CD4-positive, alpha-beta T cell treated with Interleukin-6 at 100 ng/mL for 8 hours (primary cell): ENCODE data around the gene NELL2.
"Not testable (repeated sequence)": the region's sequence is repeated elsewhere in the genome, so short reads cannot be mapped to it uniquely, and the experiment has no call there.

ENCODE experiments used
- DNase-seq: peaks from one replicate; pipeline ENCODE4 v3.0.0-alpha.2; 2020; ENCODE audit warnings: mixed read lengths, low spot score

NELL2 gene

DNA sequence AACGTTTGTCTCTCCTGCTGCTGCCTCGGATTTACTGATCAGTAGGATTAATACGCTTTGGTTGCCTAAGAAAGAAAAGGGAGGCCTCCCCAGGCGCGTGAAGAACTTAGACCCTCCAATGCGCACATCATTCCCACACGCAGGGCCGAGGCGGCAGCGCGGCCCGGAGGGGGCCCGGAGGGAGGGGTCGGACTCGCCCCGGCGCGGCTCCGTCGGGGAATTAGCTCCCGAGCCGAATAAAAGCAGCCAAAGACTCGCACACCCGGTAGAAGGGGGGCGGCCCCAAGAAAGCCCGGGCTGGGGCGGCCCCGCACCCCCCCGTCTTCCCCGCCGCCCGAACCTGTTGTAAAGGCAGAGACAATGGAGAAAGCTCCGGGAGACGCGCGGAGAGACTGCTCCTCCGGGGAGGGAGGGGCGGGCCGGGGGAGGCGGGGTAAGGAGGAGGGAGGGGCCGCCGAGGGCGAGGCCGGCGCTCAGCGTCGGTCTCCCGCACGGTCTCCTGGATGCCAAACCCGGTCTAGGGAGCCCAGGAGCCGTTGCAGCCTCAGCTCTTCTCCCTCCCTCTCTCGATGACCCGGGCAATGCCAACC, at the start of gene NELL2:
Gene NELL2 (minus strand): TSS at position 362 of the 590 bp plus-strand sequence. CDS start 446 bp downstream, outside the sequence.
- peak; percentile 61 for DNase-seq

DNA sequence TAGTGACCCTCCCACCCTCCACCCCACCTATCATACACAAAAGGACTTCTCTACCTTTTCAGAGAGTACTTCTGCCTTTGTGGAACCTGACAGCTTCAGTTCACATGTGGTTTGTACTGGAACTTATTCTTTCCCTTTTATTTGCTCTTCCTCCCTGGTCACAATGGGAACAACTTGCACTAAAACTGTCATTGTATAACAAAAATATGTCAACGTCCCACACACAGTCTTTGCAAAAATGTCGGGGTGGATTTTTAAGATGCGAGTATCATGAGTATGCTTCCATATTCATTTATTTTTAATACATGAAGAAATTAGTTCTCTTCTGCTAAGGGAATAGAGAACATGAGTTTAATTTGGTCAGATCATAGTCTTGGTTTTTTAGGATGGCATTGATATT, 45.6 kb upstream of the NELL2 start:
- DNase-seq, result no peak

DNA sequence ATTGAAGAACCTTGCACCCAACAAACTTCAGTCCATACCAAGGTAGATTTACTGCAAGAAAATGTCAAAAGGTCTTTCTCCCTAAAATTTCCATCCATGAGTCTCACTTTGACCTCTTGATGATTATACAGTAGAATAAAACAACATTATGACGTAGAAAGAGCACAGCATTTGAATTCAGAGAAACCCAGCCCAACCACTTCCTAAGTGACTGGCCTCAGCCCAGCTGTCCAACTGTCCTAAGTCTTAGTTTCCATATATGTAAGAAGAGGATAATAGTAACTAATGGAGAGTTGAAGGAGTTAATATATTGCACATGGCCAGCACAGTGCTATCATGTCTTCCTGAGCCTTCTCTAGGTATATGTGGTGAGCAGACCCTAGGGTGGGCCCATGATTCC, 41.0 kb upstream of the NELL2 start:
- no peak for DNase-seq

DNA sequence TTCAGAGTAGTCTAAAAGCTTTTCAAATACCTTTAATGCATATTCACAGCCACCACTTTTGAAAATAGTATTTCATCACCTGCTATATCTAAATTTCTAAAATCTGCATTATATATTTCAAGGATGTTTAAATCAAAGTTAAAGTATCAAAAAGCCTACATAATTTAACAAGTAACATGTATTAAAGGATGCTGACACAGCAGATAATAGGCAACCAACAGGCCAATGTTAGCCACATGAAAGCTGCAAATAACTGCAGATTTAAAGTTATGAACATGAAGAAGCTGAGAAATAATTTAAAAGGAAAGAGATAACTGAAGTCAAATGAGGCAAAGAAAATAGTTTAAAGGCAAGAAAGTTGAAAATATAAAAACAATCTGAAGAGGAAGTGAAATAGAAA, 39.8 kb upstream of the NELL2 start:
- DNase-seq, result no peak

DNA sequence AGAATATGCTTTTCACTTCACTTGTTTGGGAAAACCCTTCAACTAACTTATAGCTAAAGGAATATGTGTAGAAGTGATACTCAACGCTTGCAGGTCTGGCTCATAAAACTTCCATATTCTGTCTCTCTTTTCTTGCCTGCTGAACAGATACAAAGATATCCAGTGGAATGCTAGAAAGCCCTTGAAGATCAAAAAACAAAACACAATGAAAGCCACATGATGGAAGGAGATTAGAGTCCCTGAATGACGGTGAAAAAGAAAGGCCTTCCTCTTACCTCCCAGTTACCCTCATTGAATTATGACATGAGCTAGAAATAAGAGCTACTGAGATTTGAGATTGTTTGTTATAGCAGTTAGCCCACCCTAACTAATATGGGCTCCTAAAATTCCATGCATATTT, 28.2 kb upstream of the NELL2 start:
- DNase-seq, result no peak

DNA sequence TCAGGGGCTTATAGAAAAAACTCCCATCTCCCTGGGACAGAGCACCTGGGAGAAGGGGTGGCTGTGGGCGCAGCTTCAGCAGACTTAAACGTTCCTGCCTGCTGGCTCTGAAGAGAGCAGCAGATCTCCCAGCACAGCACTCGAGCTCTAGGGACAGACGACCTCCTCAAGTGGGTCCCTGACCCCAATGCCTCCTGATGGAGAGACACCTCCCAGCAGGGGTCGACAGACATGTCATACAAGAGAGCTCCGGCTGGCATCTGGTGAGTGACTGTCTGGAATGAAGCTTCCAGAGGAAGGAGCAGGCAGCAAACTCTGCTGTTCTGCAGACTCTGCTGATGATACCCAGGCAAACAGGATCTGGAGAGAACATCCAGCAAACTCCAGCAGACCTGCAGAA, 22.0 kb upstream of the NELL2 start:
- not testable (repeated sequence) for DNase-seq

DNA sequence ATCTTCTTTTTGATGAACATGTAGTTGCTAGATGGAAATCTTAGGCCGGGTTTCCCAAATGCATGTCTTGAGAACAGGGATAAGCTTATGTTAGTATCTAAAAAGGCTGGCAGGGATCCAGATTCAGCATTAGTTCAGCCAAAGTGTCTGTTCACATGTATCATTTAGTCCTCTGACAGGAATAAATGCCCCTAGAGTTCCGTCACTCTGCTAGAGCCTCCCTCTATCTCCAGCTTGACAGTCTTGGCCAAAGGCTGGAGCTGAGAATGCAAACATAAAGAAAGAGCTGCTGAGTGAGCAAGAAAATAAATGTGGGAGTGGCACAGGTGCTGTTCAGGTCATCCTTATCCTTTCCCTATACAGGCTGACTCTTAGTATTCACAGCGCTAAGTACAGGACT, 13.8 kb upstream of the NELL2 start:
- DNase-seq, result no peak

DNA sequence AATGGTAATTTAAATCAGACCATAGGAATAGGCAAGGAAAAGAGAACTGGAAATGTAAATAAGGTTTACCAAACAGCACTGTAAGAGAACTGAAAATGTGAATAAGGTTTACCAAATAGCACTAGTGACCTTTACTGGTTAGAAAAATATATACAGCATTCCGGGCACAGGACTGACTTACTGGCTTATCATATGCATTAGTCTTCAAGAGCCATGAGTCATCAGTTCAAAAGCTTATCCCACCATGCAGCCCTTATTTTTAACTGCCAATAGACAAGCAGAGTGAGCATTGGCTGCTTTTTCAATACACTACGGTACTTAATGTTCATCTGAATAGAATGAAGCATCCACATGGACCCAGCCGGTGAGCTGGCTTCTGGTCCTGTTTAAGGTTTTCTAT, 13.0 kb upstream of the NELL2 start:
- DNase-seq, result no peak

DNA sequence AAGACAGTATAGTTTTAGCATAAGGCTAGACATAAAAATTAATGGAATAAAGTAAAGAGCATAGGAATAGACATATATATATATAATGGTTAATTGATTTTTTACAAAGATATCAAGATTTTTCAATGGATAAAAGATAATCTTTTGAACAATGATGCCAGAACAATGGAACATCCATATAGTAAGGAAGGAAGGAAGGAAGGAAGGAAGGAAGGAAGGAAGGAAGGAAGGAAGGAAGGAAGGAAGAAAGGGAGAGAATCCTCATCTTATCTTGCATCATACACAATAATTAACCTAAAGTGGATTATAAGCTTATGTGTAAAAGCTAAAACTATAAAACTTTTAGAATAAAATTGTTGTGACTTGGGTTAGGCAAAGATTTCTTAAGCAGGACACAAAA, 9.8 kb upstream of the NELL2 start:
- DNase-seq, result no peak

DNA sequence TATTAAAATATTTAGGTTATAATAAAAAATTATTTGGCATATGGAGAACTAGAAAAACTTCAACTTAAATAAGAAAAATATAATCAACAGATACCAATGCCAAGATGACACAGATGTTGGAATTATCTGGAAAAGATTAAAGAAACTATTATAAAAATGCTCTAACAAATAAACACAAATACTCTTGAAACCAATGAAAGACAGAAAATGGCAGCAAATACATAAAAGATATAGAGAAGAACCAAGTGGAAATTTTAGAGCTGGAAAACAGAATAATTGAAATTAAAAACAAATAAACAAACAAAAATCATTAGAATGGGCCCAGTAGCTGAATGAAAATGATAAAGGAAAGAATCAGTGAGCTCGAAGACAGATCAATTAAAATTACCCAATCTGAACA, 5.1 kb upstream of the NELL2 start:
- DNase-seq, result no peak

DNA sequence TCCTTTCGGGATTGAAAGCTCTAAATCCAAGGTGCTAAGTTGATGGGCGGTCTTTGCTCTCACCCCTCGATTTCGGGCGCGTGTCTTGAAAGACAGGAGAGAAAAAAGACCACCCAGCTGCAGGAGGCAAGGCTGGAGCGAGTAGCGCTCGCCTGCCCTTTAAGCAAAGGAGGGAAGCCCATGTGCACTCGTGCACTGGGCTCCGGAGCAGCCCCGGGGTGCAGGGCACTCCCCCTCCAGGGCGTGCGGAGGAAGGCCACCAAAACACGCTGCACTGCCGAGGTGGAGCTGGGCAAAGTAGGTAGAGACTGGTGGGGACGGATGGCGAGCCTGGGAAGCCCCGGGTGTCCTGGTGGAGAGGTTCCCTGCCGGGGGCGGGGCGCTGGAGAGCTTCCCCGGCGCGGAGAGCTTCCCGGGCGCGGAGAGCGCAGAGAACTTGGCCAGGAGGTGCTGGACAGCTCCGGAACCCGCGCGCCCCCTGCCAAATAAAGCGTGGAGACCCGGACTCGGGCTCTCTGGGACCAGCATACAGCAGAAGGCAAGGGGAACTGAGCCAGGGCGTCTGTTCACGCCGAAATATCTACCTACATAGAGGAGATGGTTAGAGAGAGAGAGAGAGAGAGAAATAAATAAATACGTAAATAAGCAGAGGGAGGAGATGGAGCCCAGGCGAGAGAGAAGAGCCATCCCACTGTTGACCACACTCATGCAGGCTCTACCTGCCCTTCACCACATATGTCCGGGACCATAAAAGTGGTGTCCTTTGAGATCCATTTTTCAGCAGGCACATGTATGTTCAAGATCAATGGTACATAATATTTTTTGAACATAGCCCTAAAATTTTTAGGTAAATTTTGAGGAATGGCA, 662 bp upstream of the NELL2 start:
- DNase-seq, result peak; percentile 31

DNA sequence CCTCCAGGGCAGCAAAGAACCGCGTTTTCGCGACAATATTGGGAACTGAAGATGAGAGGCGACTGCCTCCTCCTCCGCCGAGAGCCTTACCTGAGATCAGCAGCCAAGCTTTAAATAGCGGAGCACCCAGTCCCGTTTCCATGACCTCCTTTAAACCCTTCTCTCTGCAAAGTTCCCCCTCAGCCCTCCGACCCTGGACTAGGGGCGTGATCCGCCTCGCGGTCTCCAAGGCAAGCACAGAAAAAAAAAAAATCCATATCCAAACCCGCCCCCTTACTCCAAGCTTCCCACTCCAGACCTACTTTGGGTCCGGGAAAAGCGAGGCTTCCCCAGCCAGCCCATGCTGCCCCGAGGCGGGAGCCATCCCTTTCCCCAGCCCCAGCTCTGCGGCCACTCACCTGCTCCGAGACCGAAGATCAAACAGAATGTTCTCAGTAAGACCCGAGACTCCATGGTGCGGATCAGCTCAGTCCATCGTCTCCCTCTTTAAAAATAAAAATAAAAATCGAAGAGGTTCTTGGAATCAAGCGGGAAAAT, 630 bp downstream of the NELL2 start:
- no peak for DNase-seq

DNA sequence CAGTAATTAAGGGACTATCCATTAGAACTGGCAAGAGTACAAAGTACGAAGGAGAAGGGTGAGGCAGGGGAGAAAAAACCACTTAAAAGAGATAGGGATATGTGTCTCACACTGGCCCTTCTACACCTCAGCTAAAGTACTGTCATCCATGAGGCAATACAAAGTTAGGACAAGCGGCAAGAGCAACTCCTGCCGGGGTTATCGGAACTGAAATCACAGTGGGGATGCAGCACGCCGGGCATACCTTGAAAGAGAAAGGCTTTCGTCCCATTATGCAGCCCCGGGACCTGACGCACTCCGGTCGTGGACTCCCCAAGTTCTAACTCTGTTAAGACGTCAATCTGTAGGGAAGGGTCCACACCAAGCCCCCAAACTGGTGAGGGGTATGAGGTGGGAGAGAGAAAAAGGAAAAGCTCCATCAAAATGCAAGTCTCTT, 1.1 kb downstream of the NELL2 start:
- DNase-seq, result peak; percentile 14

DNA sequence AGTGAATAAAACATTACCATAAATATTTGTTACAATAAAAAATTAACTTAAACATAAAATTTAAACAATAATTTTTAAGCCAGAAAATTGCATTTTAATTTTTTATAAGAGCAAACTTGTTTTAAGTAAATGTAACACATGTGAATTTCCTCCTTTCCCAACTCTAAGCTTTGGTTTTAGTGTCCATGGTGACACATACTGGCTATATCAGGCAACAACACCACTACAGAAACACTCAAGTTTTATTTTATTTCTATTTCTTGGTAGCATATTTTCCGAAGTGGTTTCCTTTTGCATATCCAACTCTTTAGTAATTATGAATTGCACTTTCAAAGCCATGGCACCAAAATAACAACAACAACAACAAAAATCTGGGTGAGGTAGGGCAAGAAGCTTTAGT, 2.2 kb downstream of the NELL2 start:
- peak; percentile 30 for DNase-seq

DNA sequence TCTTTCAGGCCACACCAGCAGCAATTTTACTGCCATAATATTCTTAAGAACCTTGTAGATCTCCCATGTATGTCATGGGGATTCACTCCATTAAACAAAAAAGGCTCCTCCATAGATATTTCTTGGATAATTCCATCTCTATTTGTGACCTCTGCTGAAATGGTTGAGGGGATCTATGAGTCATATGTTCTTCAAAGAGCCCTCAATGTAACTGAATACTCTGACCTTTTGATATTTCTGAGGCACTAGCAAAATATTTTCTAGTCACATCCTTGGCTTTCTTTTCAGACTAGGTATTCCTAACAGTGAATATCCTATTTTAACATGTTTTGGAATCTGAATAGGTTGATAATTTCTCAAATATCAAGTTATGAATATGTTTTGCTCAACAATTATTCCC, 6.6 kb downstream of the NELL2 start:
- DNase-seq, result no peak

DNA sequence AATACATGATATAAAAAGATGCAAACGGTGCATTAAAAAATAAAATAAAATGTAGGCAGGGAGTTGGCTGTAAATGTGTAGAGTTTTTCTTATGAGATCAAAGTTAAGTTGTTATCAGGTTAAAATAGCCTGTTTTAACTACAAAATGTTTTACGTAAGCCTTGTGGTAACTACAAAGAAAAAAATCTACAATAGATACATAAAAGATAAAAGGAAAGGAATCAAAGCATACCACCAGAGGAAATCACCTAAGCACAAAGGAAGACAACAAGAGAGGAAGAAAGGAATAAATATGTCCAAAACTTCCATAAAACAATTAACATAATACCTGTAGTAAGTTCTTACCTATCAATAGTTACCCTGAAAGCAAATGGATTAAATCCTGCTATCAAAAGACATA, 12.2 kb downstream of the NELL2 start:
- peak; percentile 14 for DNase-seq

DNA sequence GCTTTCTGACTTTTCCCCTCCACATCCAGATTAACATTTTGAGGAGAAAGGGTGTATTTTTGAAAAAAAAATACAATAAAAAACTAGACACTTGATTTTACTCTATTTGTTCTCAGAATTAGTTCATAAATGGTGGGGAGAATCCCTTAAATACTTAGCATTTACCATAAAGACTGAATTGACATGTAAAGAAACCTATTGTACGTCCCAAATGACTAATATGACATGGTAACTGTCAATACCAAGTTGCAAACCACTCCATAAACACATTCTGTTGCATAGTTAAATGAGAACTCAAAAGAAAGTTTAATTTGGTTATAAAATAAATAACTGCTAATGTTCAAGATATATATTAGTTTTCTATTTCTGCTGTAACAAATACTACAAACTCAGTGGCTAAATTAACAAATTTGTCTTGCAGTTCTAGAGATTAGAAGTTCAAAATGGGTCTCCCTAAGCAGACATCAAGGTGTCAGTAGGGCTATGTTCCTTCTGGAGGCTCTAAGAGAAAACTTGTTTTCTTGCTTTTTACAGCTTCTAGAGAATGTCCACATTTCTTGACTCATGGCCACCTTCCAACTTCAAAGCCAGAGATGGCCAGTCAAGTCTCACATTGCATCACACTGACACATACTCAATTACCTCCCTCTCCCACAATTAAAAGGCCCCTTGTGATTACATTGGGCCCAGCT, 16.0 kb downstream of the NELL2 start:
- DNase-seq, result no peak

DNA sequence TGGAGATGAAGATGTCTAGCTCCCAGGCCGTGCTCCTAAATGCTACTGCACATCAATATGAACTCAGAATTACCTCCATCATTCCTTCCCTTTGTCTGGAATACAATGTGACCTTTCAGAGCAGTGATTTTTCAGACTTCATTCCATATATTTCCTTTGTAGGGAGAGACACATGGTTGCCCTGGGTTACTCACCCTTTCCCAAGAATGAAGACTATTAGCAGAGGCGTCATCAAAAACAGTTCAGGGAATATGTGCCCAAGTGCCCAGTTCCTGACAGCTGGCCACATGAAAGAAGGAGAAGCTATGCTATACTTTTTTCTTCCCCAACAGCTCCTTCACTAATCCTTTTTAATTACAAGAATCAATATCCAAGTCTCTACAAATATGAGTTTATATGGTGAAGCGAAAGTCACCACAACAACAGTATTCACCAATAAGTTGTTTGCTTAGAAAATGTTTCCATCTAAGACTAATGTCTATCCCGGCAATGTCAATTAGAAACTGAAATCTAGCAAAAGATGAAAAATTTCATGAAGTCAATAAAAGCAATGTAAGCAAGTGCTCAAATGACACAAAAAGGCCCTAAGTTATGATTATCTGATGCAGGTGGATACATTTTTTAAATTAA, 17.8 kb downstream of the NELL2 start:
- DNase-seq, result no peak

DNA sequence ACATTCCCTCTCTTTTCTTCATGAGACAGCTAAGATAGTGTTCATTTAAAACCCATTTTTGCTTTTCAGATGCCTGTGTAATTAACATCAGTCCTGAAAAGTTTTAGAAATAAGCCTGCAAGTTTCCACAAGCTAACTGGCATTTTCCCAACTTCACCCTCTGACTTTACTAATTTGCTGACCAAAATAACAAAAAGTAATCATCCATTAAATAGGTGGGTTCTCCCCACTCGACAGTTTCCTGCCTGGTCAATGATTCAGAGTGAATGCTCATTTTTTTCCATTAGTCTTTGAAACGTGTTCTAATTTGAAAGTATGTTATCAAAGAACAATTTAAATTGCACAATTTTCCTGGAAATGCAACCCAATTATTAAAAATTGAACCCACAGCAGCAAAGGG, 23.6 kb downstream of the NELL2 start:
- no peak for DNase-seq

DNA sequence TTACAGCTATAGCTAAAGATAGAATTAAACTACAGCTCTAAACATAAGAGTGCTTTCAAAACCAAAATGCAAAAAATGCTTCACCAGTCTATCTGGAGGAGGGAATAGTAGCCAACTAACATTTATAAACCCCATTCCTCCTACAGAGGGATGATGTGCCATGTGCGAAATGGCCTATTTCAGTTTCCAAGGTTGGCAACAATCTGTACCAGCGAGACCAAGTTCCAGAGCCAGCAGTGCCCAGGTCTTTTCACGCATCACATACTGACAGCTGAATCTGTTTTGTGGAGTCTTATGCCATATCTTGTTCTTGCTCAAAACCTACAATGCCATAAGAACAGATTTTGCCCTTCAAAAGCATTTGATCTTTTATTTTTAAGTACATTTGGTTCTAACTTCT, 24.5 kb downstream of the NELL2 start:
- DNase-seq, result no peak

DNA sequence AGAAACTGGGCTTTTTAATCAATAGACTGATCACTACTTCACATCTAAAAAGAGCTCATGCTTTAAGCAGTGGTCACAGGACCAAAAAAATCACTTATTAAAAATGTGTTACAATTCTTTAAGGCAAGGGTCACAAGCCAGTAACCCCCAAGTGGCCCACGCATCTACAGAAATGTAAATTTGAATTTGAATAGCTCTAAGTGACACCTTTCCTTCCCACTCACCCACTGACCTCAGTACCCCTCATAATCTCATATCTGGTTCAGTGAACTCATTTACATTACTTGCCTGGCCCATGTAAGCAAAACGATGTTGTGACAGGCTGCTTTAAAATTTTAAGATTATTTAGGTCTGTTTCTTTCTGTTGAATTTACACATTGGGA, 27.4 kb downstream of the NELL2 start:
- no peak for DNase-seq
